H1 (cell line): ENCODE results near the gene OGFOD3. TPM values are rescaled to one million over a fixed set of nuclear protein-coding genes. Genes with fewer than 3 reads are reported as not detected.

Experiments
- CTCF ChIA-PET: fragments of 300-600 bp; sonication (Branson Sonifier 250); formaldehyde crosslinking; loops from one replicate; lab custom pipeline; 2021; ENCODE audit not compliant: partially characterized antibody; lab: Charles Lee
- POLR2A ChIA-PET: fragments of 300-600 bp; sonication (Branson Sonifier 250); formaldehyde crosslinking; loops from one replicate; lab custom pipeline; 2021; ENCODE audit warnings: inconsistent platforms; ENCODE audit not compliant: partially characterized antibody; lab: Charles Lee
- DNase-seq, 2 experiments: peaks; one replicate each; pipeline versions ENCODE4 v3.0.0 to v3.0.0-alpha.2; 2010 to 2022; ENCODE audit warnings: low spot score in 2 of 2, low read depth in 1 of 2, mixed read lengths in 1 of 2
- FAIRE-seq: peaks from 2 replicates; lab custom pipeline; 2011; peaks lifted over from hg19 to GRCh38; lab: Jason Lieb, UNC
- H2AFZ ChIP-seq: 2 replicates; pipeline ENCODE4 v1.8.1; 2012; ENCODE audit warnings: low read length, inconsistent platforms
- H2AK5ac ChIP-seq: 2 replicates; pipeline ENCODE4 v1.6.1; 2013; ENCODE audit warnings: low read depth, low read length
- H2BK120ac ChIP-seq: replicated peaks from 2 replicates; pipeline ENCODE3; 2013; ENCODE audit warnings: low read depth, low read length, inconsistent platforms
- H2BK12ac ChIP-seq: 2 replicates; pipeline ENCODE4 v1.6.1; 2013; ENCODE audit warnings: low read depth, low read length
- H2BK15ac ChIP-seq: 2 replicates; pipeline ENCODE4 v1.6.1; 2013; ENCODE audit warnings: low read length
- H2BK20ac ChIP-seq: 2 replicates; pipeline ENCODE4 v1.6.1; 2013; ENCODE audit warnings: low read length
- H2BK5ac ChIP-seq: 2 replicates; pipeline ENCODE4 v1.6.1; 2013; ENCODE audit warnings: low read depth, low read length
- H3K14ac ChIP-seq: 2 replicates; pipeline ENCODE4 v1.6.1; 2013; ENCODE audit warnings: inconsistent platforms; ENCODE audit not compliant: insufficient read length
- H3K18ac ChIP-seq: 2 replicates; pipeline ENCODE4 v1.6.1; 2013; ENCODE audit warnings: low read length; ENCODE audit errors: extremely low read depth
- H3K23ac ChIP-seq: 2 replicates; pipeline ENCODE4 v1.6.1; 2013; ENCODE audit warnings: inconsistent platforms; ENCODE audit not compliant: insufficient read length
- H3K23me2 ChIP-seq: 2 replicates; pipeline ENCODE4 v1.6.1; 2013; ENCODE audit warnings: low read depth, low read length
- H3K27ac ChIP-seq: 2 replicates; pipeline ENCODE4 v1.6.1; 2011; ENCODE audit warnings: low read depth, low read length, inconsistent platforms
- H3K27me3 ChIP-seq, 4 experiments: replicated peaks in 1 of 4; 1 replicate in 1 of 4; 2 replicates in 3 of 4; pipeline versions ENCODE4 v1.6.1 to v1.8.1; 2011 to 2013; ENCODE audit warnings: low read length in 3 of 4, mild to moderate bottlenecking in 3 of 4, inconsistent platforms in 2 of 4, mixed read lengths in 2 of 4, moderate library complexity in 1 of 4; ENCODE audit not compliant: control insufficient read depth in 3 of 4, insufficient read depth in 3 of 4; ENCODE audit errors: extremely low read depth in 1 of 4
- H3K36me3 ChIP-seq, 4 experiments: 2 replicates each; pipeline versions ENCODE4 v1.6.1 to v1.8.1; 2011 to 2013; ENCODE audit warnings: mild to moderate bottlenecking in 4 of 4, low read length in 3 of 4, moderate library complexity in 2 of 4, control low read depth in 1 of 4, inconsistent platforms in 1 of 4; ENCODE audit not compliant: insufficient read depth in 4 of 4, control insufficient read depth in 2 of 4
- H3K4ac ChIP-seq: replicated peaks from 2 replicates; pipeline ENCODE3; 2013; ENCODE audit warnings: low read length, low read depth, mixed read lengths, inconsistent platforms; ENCODE audit not compliant: insufficient read length
- H3K4me1 ChIP-seq, 4 experiments: replicated peaks in 1 of 4; 1 replicate in 1 of 4; 2 replicates in 3 of 4; pipeline versions ENCODE4 v1.6.1 to v1.8.1; 2011 to 2013; ENCODE audit warnings: low read length in 3 of 4, inconsistent platforms in 2 of 4, mixed read lengths in 1 of 4; ENCODE audit not compliant: insufficient read depth in 4 of 4, control insufficient read depth in 3 of 4
- H3K4me2 ChIP-seq, 2 experiments: 2 replicates each; pipeline versions ENCODE4 v1.6.1 to v1.8.1; 2011 to 2013; ENCODE audit warnings: low read depth in 2 of 2, low read length in 2 of 2, control low read depth in 1 of 2, inconsistent platforms in 1 of 2, mild to moderate bottlenecking in 1 of 2; ENCODE audit not compliant: insufficient read depth in 1 of 2
- H3K4me3 ChIP-seq, 4 experiments: fragments of 200-600, 300-600 bp in 1 of 4; sonication (generic), shearing (Covaris generic), sonication (Bioruptor Twin) in 1 of 4; 2 replicates each; pipeline versions ENCODE4 v1.5.1 to v1.8.1; 2011 to 2016; ENCODE audit warnings: low read length in 4 of 4, low read depth in 3 of 4, control low read depth in 2 of 4, inconsistent platforms in 2 of 4, mild to moderate bottlenecking in 2 of 4, mixed read lengths in 1 of 4, moderate library complexity in 1 of 4; ENCODE audit not compliant: insufficient read depth in 2 of 4; ENCODE audit errors: extremely low read depth in 1 of 4
- H3K56ac ChIP-seq: replicated peaks from 2 replicates; pipeline ENCODE3; 2013; ENCODE audit warnings: low read depth, mild to moderate bottlenecking, mixed read lengths, low read length, inconsistent platforms; ENCODE audit not compliant: insufficient read length
- H3K79me1 ChIP-seq: 2 replicates; pipeline ENCODE4 v1.6.1; 2013; ENCODE audit warnings: low read depth, low read length, control low read depth
- H3K79me2 ChIP-seq, 2 experiments: 2 replicates each; pipeline versions ENCODE4 v1.6.1 to v1.8.1; 2012 to 2013; ENCODE audit warnings: low read length in 2 of 2, mild to moderate bottlenecking in 2 of 2, inconsistent platforms in 1 of 2; ENCODE audit not compliant: insufficient read depth in 2 of 2, control insufficient read depth in 1 of 2
- H3K9ac ChIP-seq, 4 experiments: replicated peaks in 1 of 4; 1 replicate in 1 of 4; 2 replicates in 3 of 4; pipeline versions ENCODE4 v1.6.1 to v1.8.1; 2011 to 2013; ENCODE audit warnings: low read depth in 3 of 4, low read length in 3 of 4, control low read depth in 2 of 4, mild to moderate bottlenecking in 2 of 4, moderate library complexity in 2 of 4, inconsistent platforms in 1 of 4; ENCODE audit errors: extremely low read depth in 1 of 4
- H3K9me3 ChIP-seq, 2 experiments: 2 replicates each; pipeline versions ENCODE4 v1.6.1 to v1.8.1; 2012 to 2013; ENCODE audit warnings: mild to moderate bottlenecking in 2 of 2, moderate library complexity in 2 of 2, control low read depth in 1 of 2, inconsistent platforms in 1 of 2, low read depth in 1 of 2, low read length in 1 of 2, mixed read lengths in 1 of 2; ENCODE audit not compliant: insufficient read depth in 2 of 2
- H4K20me1 ChIP-seq, 2 experiments: replicated peaks in 1 of 2; 2 replicates each; pipeline versions ENCODE3 to v1.8.1; 2011 to 2013; ENCODE audit warnings: inconsistent platforms in 2 of 2, low read length in 2 of 2, mild to moderate bottlenecking in 1 of 2; ENCODE audit not compliant: insufficient read depth in 2 of 2, control insufficient read depth in 1 of 2
- H4K5ac ChIP-seq: 2 replicates; pipeline ENCODE4 v1.6.1; 2013; ENCODE audit warnings: low read length, low read depth, mixed read lengths, inconsistent platforms; ENCODE audit not compliant: insufficient read length
- H4K8ac ChIP-seq: 2 replicates; pipeline ENCODE4 v1.8.0; 2013; ENCODE audit warnings: mild to moderate bottlenecking, moderate library complexity, low read length, inconsistent platforms; ENCODE audit not compliant: insufficient read depth; ENCODE audit errors: extremely low read depth
- H4K91ac ChIP-seq: replicated peaks from 2 replicates; pipeline ENCODE3; 2013; ENCODE audit warnings: low read length, mixed read lengths, inconsistent platforms; ENCODE audit not compliant: insufficient read length
- CBX5 ChIP-seq: fragments of 300-800, 300-1000 bp; sonication (generic); IDR thresholded peaks from 2 replicates; pipeline ENCODE4 v1.7.1; 2016; ENCODE audit warnings: antibody characterized with exemption, low read length, low read depth
- CBX8 ChIP-seq: fragments of 300-800, 300-1000 bp; sonication (generic); IDR thresholded peaks from 2 replicates; pipeline ENCODE4 v1.7.1; 2016; ENCODE audit warnings: low read depth, low read length, borderline replicate concordance
- CEBPB ChIP-seq: IDR thresholded peaks from 2 replicates; pipeline ENCODE4 v1.6.1; 2012; ENCODE audit warnings: low read depth, low read length
- CTCF ChIP-seq, 3 experiments: IDR thresholded peaks; 1 replicate in 2 of 3; 2 replicates in 1 of 3; pipeline versions ENCODE4 v1.5.1 to v1.6.1; 2011; ENCODE audit warnings: low read length in 3 of 3, mild to moderate bottlenecking in 3 of 3, inconsistent platforms in 2 of 3, low read depth in 1 of 3, moderate library complexity in 1 of 3; ENCODE audit not compliant: insufficient read depth in 1 of 3; ENCODE audit errors: control extremely low read depth in 1 of 3
- EGR1 ChIP-seq: IDR thresholded peaks from 2 replicates; pipeline ENCODE4 v1.6.1; 2011; ENCODE audit warnings: low read depth, low read length, borderline replicate concordance
- EZH2 ChIP-seq: fragments of 200-600 bp; sonication (generic); IDR thresholded peaks from 2 replicates; pipeline ENCODE4 v1.7.1; 2012; ENCODE audit warnings: low read depth, mild to moderate bottlenecking, moderate library complexity, low read length, inconsistent platforms; ENCODE audit not compliant: severe bottlenecking
- JUN ChIP-seq: IDR thresholded peaks from 2 replicates; pipeline ENCODE4 v1.6.1; 2011; ENCODE audit warnings: low read depth, mild to moderate bottlenecking, improper control_type of control experiment, low read length
- PHF8 ChIP-seq: fragments of 200-600 bp; sonication (generic); conservative IDR thresholded peaks from 2 replicates; pipeline ENCODE4 v1.7.1; 2012; ENCODE audit warnings: low read depth, mild to moderate bottlenecking, inconsistent platforms, low read length, moderate library complexity
- SP2 ChIP-seq: IDR thresholded peaks from 2 replicates; pipeline ENCODE4 v1.6.1; 2012; ENCODE audit warnings: mild to moderate bottlenecking, low read length, inconsistent platforms
- TBP ChIP-seq: IDR thresholded peaks from 2 replicates; pipeline ENCODE4 v1.6.1; 2011; ENCODE audit warnings: low read depth, low read length, improper control_type of control experiment
- WGBS, 2 experiments: shearing (Covaris generic) in 1 of 2; methylation state at CpG; one replicate each; pipeline versions ENCODE4 v1.1.6 to v1.1.7; 2013 to 2015; ENCODE audit warnings: low lambda C conversion rate in 2 of 2, mixed read lengths in 2 of 2, inconsistent platforms in 1 of 2, low coverage in 1 of 2, missing lambda C conversion rate in 1 of 2; ENCODE audit not compliant: insufficient replicate concordance in 2 of 2, insufficient coverage in 1 of 2, insufficient read length in 1 of 2; ENCODE audit errors: extremely low coverage in 1 of 2, missing lambda C conversion rate in 1 of 2; 5-methylcytosine and 5-hydroxymethylcytosine counted together
- polyA plus RNA-seq, 7 experiments: library from polyadenylated mRNA; depleted of rRNA in 3 of 7; stranded (reverse) in 5 of 7; unstranded in 2 of 7; fragments of >200 nt in 5 of 7; fragments of 200-250 nt in 2 of 7; gene quantifications; 1 replicate in 5 of 7; 2 replicates in 1 of 7; 4 replicates in 1 of 7; pipeline versions ENCODE4 v1.2.1 to v1.2.3, GENCODE V29; 2011 to 2013; ENCODE audit warnings: missing spikeins in 2 of 7, mixed read lengths in 2 of 7
- total RNA-seq: library from RNA; stranded (reverse); fragmentation: NEBNext Ultra II Directional; extraction: Animal tissue kit (Norgen Biotek cat#: 25700); gene quantifications from 2 replicates; pipeline ENCODE4 v1.2.1, GENCODE V29; 2021

OGFOD3 gene
- total and polyA plus RNA-seq, 2 of the 8 experiments (the other 6 are each of a cell fraction or from before 2014, with no cell fraction given) = 21.1 to 21.8 TPM

GRCh38 chr17:82445542-82445941 lies 27.2 kb upstream of the OGFOD3 start:
- Histone ChIP-seq H3K23ac (no peak overlapping the region), H3K4me3 (no peak overlapping the region), H3K14ac (no peak overlapping the region), H2BK15ac (no peak overlapping the region), H2AFZ (no peak overlapping the region), H3K79me2 (peaks cover 0 to 6% of the 10 kb centered on the region in 2 experiments; a peak in 1 of 4 replicates), H3K9ac (no peak overlapping the region; a peak in 2 of 7 replicates), H3K23me2 (peaks cover 4% of the 10 kb centered on the region; the same call in 1 of the 2 replicates), H3K27me3 (no peaks in the 10 kb centered on the region), H2BK20ac (no peak overlapping the region), H4K8ac (peak overlapping the region; percentile 57; the same call in 1 of the 2 replicates), H4K20me1 (peaks cover 2 to 31% of the 10 kb centered on the region in 2 experiments), H2BK120ac (no peak overlapping the region), H3K9me3 (no peaks in the 10 kb centered on the region), H4K91ac (no peak overlapping the region), H3K79me1 (no peaks in the 10 kb centered on the region; the same call in 1 of the 2 replicates), H3K36me3 (peaks cover 4 to 17% (median 12%) of the 10 kb centered on the region in 4 experiments; a peak in 4 of 8 replicates)
- ChIA-PET CTCF (interaction anchor here (1.0 to 2.8 kb wide), 2 partner anchors 21 to 48 kb away, joined by 3 to 11 read pairs; no protein-coding TSS in a partner anchor), POLR2A (interaction anchor here (0.6 to 1.6 kb wide), 2 partner anchors 17 to 404 kb away, joined by 3 to 4 read pairs; no protein-coding TSS in a partner anchor)
- DNase-seq = no peak
- no peak for FAIRE-seq
- TF ChIP-seq CEBPB (no peak), TBP (no peak), JUN (no peak), EGR1 (no peak), EZH2 (no peak), PHF8 (no peak), SP2 (no peak), CBX8 (no peak), CTCF (IDR thresholded peaks at IDR 0.05; ENCODE audit: control extremely low read depth in 1 of 3, insufficient read depth in 1 of 3, low read depth in 1 of 3, low read length in 3 of 3) (no peak), CBX5 (no peak)
- TF ChIP-seq, all 59 proteins: peak for 0
- no peak overlapping the region for H2AK5ac ChIP-seq
- H2BK5ac ChIP-seq = no peak overlapping the region
- no peak overlapping the region for H3K27ac ChIP-seq
- H3K56ac ChIP-seq = no peak overlapping the region
- no peak overlapping the region for H4K5ac ChIP-seq
- no peak overlapping the region for H3K4me2 ChIP-seq
- H2BK12ac ChIP-seq = no peak overlapping the region
- peaks cover 0 to 17% (median 9%) of the 10 kb centered on the region in 4 experiments; a peak in 6 of 7 replicates for H3K4me1 ChIP-seq
- H3K18ac ChIP-seq = no peak overlapping the region
- H3K4ac ChIP-seq = no peak overlapping the region
- 90% methylated on average over 9 of the region's 13 CpGs; no CpG with 5 or more reads in 1 of the 2 experiments for whole genome bisulfite sequencing, 2 experiments
